GM19455 (cell line): ENCODE data around the gene REEP5.
"Not testable (repeated sequence)": the region's sequence is repeated elsewhere in the genome, so short reads cannot be mapped to it uniquely, and the experiment has no call there.

Experiments used
- ATAC-seq: cut with Tn5 transposase; IDR thresholded peaks from one replicate; pipeline ENCODE4 v1.9.1; 2021; ENCODE audit not compliant: unreplicated experiment

The REEP5 gene

GRCh38 chr5:112921833-112922817 lies at the start of gene REEP5:
REEP5 (minus strand) TSS chr5:112922227; CDS start chr5:112922190, 37 bp downstream.
- ATAC-seq: peak; percentile 71

- no peak for ATAC-seq
Measured at GRCh38 chr5:112971276-112971675, 49.2 kb upstream of the REEP5 start.

- ATAC-seq: no peak
Measured at GRCh38 chr5:112968411-112969106, 46.5 kb upstream of the REEP5 start.

GRCh38 chr5:112967520-112968083 lies 45.6 kb upstream of the REEP5 start:
- ATAC-seq: no peak

GRCh38 chr5:112965733-112966306 lies 43.8 kb upstream of the REEP5 start:
- ATAC-seq: no peak

- ATAC-seq: not testable (repeated sequence)
Measured at GRCh38 chr5:112963374-112963733, 41.3 kb upstream of the REEP5 start.

GRCh38 chr5:112960863-112961504 lies 39.0 kb upstream of the REEP5 start:
- ATAC-seq: no peak

GRCh38 chr5:112960315-112960714 lies 38.3 kb upstream of the REEP5 start:
- no peak for ATAC-seq

- not testable (repeated sequence) for ATAC-seq
Measured at GRCh38 chr5:112959872-112960271, 37.8 kb upstream of the REEP5 start.

- ATAC-seq: peak; percentile 79
Measured at GRCh38 chr5:112958093-112959088, 36.4 kb upstream of the REEP5 start.

GRCh38 chr5:112957036-112957808 lies 35.2 kb upstream of the REEP5 start:
- no peak for ATAC-seq

- no peak for ATAC-seq
Measured at GRCh38 chr5:112956606-112957005, 34.6 kb upstream of the REEP5 start.

GRCh38 chr5:112951124-112951702 lies 29.2 kb upstream of the REEP5 start:
- peak; percentile 90 for ATAC-seq

GRCh38 chr5:112948458-112948857 lies 26.4 kb upstream of the REEP5 start:
- no peak for ATAC-seq

- ATAC-seq: no peak
Measured at GRCh38 chr5:112940670-112941069, 18.6 kb upstream of the REEP5 start.

GRCh38 chr5:112938286-112938685 lies 16.3 kb upstream of the REEP5 start:
- ATAC-seq: no peak

- ATAC-seq: no peak
Measured at GRCh38 chr5:112935675-112936074, 13.6 kb upstream of the REEP5 start.

- no peak for ATAC-seq
Measured at GRCh38 chr5:112934366-112934663, 12.3 kb upstream of the REEP5 start.
